Upper lobe of left lung (tissue), 4 donors: Measurements from ENCODE around the gene SMKR1.

ENCODE experiments used
- POLR2A ChIP-seq, 4 donors: fragments of 450-650 bp; IDR thresholded peaks; one replicate each; pipeline ENCODE4 v1.5.1; 2016 to 2017; ENCODE audit warnings: antibody characterized with exemption in 4 of 4, mild to moderate bottlenecking in 2 of 4
- TF ChIP-seq, protein P1 (sequence below), 6 experiments: fragments of 450-650 bp in 4 of 6; fragments of 200-600 bp in 2 of 6; sonication (generic) in 2 of 6; IDR thresholded peaks; one replicate each; pipeline ENCODE4 v1.5.1; 2016 to 2019; ENCODE audit warnings: antibody characterized with exemption in 6 of 6

DNA sequence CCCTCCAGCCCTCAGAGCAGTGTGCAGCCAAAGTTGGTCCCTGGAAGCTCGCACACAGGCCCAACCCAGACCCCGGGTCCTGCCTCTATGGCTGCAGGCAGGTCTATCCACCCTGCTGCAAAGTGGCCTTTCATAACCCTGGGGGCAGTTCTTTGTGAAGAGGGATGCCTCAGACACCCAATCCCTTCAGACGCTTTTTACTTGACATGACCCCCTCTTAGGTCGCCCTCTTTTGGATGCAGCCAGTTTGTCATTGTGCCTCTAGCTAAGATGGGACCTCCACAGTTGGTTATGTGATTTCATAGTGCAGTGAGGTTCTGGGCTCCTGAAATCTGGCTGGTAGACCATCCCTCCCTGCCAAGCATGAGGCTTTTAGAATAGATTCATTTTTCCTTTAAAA, 27.3 kb downstream of the SMKR1 start:
- TF ChIP-seq POLR2A (IDR thresholded peaks at IDR 0.05): no peak
- TF ChIP-seq, protein P1, sequence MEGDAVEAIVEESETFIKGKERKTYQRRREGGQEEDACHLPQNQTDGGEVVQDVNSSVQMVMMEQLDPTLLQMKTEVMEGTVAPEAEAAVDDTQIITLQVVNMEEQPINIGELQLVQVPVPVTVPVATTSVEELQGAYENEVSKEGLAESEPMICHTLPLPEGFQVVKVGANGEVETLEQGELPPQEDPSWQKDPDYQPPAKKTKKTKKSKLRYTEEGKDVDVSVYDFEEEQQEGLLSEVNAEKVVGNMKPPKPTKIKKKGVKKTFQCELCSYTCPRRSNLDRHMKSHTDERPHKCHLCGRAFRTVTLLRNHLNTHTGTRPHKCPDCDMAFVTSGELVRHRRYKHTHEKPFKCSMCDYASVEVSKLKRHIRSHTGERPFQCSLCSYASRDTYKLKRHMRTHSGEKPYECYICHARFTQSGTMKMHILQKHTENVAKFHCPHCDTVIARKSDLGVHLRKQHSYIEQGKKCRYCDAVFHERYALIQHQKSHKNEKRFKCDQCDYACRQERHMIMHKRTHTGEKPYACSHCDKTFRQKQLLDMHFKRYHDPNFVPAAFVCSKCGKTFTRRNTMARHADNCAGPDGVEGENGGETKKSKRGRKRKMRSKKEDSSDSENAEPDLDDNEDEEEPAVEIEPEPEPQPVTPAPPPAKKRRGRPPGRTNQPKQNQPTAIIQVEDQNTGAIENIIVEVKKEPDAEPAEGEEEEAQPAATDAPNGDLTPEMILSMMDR (IDR thresholded peaks at IDR 0.05): no peak
